ENCODE results near the gene BCKDHA.

BCKDHA gene

DNA sequence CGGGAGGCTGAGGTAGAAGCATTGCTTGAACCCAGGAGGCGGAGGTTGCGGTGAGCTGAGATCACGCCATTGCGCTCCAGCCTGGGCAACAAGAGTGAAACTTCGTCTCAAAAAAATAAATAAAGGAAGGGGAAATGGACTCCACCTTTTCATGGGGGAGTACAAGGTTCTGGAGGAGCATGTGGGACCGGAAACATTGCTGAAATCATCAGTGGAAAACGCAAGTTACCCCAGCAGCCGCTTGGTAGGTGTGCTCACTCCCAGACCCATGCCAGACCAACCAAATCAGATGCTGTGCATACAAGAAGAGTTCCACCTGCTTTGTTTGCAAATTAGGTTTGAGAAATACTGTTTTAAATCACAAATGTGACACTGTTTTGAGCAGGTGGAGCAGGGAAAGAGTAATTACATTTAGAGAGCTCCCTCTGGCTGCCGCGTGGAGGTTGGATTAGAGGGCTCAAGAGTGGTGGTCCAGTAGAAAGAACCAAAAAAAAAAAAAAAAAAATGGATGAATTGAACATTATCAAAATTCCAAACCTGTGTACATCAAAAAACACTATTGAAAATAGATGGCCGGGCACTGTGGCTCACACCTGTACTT lies 50.2 kb downstream of the BCKDHA start:
- DNase-seq (ENCODE audit: low spot score) = no peak

DNA sequence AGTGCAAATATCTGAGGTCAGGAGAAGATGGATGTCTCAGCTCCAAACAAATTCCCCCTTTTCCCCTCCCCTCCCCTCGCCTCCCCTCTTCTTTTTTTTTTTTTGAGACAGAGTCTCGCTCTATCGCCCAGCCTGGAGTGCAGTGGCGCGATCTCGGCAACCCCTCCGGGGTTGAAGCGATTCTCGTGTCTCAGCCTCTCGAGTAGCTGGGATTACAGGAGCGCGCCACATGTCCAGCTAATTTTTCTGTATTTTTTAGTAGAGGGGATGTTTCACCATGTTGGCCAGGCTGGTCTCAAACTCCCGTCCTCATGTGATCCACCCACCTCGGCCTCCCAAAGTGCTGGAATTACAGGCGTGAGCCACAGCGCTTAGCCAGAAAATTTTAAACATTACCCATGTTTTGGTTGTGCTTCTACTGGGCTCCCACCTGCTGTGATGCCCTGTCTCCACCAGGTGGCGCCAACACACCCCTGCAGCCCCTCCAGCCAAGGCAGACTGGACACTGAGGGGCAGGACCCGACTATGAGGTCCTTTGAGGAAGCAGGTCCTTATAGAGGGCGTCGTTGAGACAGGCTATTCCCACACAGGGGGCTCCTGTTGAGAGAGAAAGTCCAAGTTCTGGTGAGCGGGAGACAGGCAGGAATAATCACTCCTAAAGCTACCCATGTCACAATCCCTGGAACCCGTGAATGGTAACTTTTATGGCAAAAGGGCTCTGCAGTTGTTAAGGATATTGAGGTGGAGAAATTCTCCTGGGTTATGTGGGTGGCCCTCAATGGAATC lies 51.7 kb downstream of the BCKDHA start:
- peak; percentile 72 for DNase-seq (ENCODE audit: low spot score)

DNA sequence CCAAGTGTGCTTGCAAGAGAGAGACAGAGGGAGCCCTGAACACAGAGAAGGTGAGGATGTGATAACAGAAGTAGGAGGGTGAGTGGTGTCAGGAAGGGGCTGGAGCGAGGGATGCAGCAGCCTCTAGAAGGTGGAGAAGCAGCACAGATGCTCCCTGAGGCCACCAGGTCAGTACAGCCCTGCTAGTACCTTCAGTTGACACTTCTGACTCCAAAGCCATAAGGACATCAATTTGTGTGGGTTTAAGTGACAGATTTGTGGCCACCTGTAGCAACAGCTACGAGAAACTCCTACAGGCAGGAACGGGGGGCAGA lies 52.2 kb downstream of the BCKDHA start:
- DNase-seq (ENCODE audit: low spot score) = no peak

DNA sequence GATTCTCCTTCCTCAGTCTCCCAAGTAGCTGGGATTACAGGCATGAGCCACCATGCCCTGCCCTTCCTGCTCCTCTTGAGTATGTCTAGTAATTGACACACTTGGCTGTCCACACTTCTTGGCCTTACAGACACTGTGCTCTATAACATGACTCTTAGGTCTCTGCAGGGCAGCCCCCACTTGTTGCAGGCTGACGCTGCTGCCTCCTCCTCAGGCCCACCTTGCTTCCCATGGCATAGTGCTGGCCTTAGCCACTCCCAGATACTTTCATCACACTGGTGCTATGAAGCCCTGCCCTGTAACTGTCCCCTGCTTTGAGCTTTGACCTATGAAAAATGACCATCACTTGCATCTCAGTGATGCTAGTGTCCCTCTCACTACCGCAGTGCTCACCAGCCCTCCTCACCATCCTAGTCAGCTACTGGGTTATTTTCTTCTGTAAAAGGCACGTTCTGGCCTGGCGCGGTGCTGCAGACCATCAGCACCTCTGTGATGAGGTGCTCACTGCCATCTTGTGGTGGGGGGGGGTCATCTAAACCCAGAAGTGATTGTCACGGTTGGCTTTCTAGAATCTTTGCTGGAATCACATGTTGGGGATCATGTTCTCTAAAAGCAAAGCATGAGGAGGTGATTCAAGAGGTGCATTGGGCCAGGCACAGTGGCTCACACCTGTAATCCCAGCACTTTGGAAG lies 55.1 kb downstream of the BCKDHA start:
- no peak for DNase-seq (ENCODE audit: low spot score)

DNA sequence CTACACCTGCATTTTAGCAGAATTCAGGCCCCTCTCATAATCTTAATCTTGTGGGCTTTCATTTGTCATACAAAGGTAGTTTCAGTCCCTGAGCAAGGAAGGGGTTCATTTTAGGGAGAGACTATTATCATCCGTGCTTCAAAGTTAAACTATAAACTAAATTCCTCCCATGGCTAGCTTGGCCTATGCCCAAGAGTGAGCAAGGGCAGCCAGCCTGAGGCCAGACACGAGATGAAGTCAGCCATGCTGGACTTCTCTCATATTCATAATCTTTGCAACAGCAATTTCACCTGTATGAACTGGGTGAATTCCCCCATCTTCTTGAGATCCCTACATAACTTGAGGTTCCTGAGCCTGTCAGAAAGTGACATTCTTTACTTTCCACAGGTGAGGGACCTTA lies 58.3 kb downstream of the BCKDHA start:
- no peak for DNase-seq (ENCODE audit: low spot score)

DNA sequence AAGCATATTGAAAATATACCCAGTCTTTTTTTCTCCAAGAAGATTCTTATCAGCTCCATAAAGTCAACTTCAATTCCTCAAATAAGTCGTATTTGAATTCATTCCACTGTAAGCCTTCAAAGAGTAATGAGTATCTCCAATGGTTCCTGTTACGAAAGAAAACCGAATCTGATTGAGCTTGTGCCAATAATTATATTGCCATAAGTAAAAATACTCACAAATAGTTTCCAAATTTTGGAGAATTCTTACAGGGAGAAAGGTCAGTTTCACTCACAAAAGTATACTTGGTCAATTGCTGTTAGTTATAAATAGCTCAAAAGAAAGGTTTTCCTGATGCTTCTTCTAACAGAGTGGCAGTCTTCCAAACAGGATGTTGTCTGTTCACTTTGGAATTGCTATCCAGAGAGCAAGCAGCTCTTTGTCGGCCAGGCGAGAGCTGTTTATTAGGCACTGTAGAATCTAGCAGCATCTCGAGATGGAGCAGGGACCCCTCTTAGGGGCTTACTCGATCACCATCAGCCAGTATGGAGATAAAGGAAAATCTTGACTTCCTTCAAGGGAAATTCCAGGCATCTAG lies 58.8 kb downstream of the BCKDHA start:
- DNase-seq (ENCODE audit: low spot score) = no peak

DNA sequence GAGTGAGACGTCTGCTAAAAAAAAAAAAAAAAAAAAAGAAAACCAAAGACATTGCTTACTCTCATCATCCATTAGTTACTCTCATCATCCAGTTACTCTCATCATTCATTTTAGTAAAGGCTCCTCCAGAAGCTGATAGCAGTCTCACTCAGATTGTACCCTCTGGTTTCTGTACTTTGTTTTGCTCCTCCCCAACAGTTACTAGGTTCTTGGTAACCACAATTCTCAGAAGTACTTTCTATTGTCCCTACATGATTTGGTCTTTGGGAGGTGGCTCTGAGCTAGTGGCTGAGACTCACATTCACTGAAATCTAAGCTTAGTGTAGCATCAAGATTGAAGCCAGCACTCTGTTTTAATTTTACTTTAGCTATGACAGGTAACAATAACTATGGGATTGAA lies 59.6 kb downstream of the BCKDHA start:
- peak; percentile 63 for DNase-seq (ENCODE audit: low spot score)

DNA sequence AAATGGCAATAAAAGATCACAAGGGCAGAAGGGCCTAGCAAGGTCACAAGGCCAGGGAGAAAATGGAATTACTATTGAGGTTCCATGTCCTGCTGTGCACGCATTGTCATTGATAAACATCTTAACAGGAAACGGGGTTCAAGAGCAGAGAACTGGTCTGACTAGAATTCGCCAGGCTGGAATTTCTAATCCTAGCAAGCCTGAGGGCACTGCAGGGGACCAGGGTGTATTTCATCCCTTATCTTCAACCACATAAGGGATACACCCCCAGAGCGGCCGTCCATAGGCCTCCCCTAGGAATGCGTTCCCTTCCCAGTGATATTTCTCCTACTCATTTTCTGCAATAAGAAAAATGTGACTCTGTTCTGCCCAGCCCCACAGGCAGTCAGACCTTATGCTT lies 64.9 kb downstream of the BCKDHA start:
- no peak for DNase-seq (ENCODE audit: low spot score)

DNA sequence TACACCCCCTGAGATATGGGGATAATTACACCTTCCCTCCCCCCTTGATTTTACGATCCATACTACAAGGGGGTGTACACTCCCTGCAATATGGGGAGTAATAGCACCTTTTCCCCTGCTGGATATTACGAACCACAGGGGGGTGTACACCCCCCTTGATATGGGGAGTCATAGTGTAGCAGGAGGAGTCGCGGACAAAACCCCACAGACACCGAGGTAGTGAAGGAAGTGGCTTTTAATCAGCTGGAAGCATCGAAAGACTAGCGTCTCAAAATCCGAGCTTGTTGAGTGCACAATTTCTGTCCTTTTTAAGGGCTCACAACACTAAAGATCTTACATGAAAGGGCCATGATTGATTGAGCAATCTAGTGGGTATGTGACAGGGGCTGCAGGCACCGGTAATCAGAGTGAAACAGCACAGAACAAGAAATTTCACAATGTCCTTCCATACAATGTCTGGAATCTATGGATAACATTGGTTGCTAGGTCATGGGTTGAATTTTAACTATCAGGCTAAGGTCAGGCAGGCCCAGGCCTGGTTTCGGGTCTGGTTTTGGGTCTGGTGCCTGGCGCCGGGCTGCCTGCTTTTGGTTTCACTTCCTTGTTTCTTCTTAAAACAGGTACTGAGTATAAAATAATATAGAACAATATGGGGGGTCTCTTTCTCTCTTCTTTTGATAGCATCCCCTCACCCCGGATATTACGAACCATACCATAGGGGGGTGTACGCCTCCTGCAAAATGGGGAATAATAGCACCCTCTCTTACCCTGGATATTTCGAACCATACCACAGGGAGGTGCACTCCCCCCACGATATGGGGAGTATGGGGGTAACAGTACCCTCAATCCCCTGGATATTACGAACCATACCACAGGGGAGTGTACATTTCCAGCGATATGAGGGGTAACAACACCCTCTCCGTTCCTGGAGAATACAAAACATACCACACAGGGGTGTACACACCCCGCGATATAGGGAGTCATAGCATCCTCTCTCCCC lies 65.9 kb downstream of the BCKDHA start:
- peak; percentile 15 for DNase-seq (ENCODE audit: low spot score)

All from CD4-positive, alpha-beta T cell treated with Interleukin-2 at 100 ng/mL for 4 hours (primary cell).